Measurements from ENCODE around the gene CDC42BPA.

- TF ChIP-seq, protein P1, sequence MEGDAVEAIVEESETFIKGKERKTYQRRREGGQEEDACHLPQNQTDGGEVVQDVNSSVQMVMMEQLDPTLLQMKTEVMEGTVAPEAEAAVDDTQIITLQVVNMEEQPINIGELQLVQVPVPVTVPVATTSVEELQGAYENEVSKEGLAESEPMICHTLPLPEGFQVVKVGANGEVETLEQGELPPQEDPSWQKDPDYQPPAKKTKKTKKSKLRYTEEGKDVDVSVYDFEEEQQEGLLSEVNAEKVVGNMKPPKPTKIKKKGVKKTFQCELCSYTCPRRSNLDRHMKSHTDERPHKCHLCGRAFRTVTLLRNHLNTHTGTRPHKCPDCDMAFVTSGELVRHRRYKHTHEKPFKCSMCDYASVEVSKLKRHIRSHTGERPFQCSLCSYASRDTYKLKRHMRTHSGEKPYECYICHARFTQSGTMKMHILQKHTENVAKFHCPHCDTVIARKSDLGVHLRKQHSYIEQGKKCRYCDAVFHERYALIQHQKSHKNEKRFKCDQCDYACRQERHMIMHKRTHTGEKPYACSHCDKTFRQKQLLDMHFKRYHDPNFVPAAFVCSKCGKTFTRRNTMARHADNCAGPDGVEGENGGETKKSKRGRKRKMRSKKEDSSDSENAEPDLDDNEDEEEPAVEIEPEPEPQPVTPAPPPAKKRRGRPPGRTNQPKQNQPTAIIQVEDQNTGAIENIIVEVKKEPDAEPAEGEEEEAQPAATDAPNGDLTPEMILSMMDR (IDR thresholded peaks at IDR 0.05): no peak
- TF ChIP-seq CHD2 (IDR thresholded peaks at IDR 0.05; ENCODE audit: low read length, partially characterized antibody): no peak
Measured at GRCh38 chr1:227009937-227010336, 308.4 kb downstream of the CDC42BPA start.
